Pancreas (tissue), 10 donors: Measurements from ENCODE around the gene TMEM30A. TPM values are rescaled to one million over a fixed set of nuclear protein-coding genes. Genes with fewer than 3 reads are reported as not detected.

ENCODE experiments used
- ATAC-seq, 4 donors: fragments of 200-7000 bp; cut with Tn5 transposase; one replicate each; pipeline versions ENCODE4 v1.8.0 to v1.9.1; 2020; ENCODE audit warnings: mild to moderate bottlenecking in 4 of 4, moderate library complexity in 4 of 4
- DNase-seq, 6 donors: peaks; one replicate each; pipeline ENCODE4 v3.0.0-alpha.2; 2020
- FAIRE-seq: peaks from 2 replicates; lab custom pipeline; 2012; peaks lifted over from hg19 to GRCh38; lab: Jason Lieb, UNC
- H3K27ac ChIP-seq, 4 donors: fragments of 200-600 bp; sonication (generic); 1 replicate in 3 of 4; 2 replicates in 1 of 4; pipeline versions ENCODE4 v1.5.0 to v1.8.0; 2020
- H3K27me3 ChIP-seq, 4 donors: fragments of 200-600 bp; one replicate each; pipeline ENCODE4 v1.8.0; 2021
- H3K36me3 ChIP-seq, 3 donors: fragments of 200-600 bp; sonication (generic) in 1 of 3; one replicate each; pipeline versions ENCODE4 v1.5.0 to v1.8.0; 2020 to 2021
- H3K4me1 ChIP-seq, 3 donors: fragments of 200-600 bp; one replicate each; pipeline ENCODE4 v1.8.0; 2021
- H3K4me3 ChIP-seq, 4 donors: fragments of 200-600 bp; sonication (generic) in 2 of 4; one replicate each; pipeline versions ENCODE4 v1.5.0 to v1.8.0; 2020 to 2021
- H3K9me3 ChIP-seq, 4 donors: fragments of 200-600 bp; one replicate each; pipeline ENCODE4 v1.8.0; 2021
- WGBS, 2 donors: extraction: QIAGEN DNeasy Blood & Tissue Kit; methylation state at CpG; one replicate each; pipeline ENCODE4 v1.1.7; 2013; 5-methylcytosine and 5-hydroxymethylcytosine counted together
- intact Hi-C, 3 donors: fragments of 100-400 bp; cut with DNase I; formaldehyde crosslinking; loops; one replicate each; pipeline versions ENCODE4 v1.11.1 to v1.14.2; 2022
- polyA plus RNA-seq, 2 donors: library from polyadenylated mRNA; stranded (reverse); fragments of 200-250 nt; gene quantifications; one replicate each; pipeline ENCODE4 v1.2.3, GENCODE V29; 2013
- total RNA-seq, 6 donors: library from RNA; stranded (reverse); fragmentation: NEBNext Ultra II Directional in 4 of 6; extraction: Animal tissue kit (Norgen Biotek cat#: 25700) in 4 of 6; gene quantifications; one replicate each; pipeline versions ENCODE4 v1.2.1 to v1.2.4, GENCODE V29; 2021 to 2023
- TF ChIP-seq, protein P1 (sequence below), 4 donors: fragments of 200-600 bp; sonication (generic) in 3 of 4; IDR thresholded peaks; one replicate each; pipeline versions ENCODE4 v1.5.0 to v1.8.0; 2021; ENCODE audit warnings: antibody characterized with exemption in 4 of 4
- donor health status: healthy with polysubstance abuse.
- donor health status: DM: no; HTN: no; CAD: no; lungs with moderate emphysema.
- donor health status: DM: no; HTN: no; CAD: no.
- donor health status: control.
- donor health status: control.
- donor health status: Bipolar disorder and iron deficiency.
- donor health status: DM: yes; HTN: yes; CAD: no.
- donor health status: DM: no; HTN: no; CAD: no.
- donor health status: DM: no; HTN: no; CAD: no.
- donor health status: DM: yes; HTN: yes; CAD: no.

TMEM30A gene
- total and polyA plus RNA-seq, 8 donors, result 21.2 to 85.5 (median 66.5) TPM

DNA sequence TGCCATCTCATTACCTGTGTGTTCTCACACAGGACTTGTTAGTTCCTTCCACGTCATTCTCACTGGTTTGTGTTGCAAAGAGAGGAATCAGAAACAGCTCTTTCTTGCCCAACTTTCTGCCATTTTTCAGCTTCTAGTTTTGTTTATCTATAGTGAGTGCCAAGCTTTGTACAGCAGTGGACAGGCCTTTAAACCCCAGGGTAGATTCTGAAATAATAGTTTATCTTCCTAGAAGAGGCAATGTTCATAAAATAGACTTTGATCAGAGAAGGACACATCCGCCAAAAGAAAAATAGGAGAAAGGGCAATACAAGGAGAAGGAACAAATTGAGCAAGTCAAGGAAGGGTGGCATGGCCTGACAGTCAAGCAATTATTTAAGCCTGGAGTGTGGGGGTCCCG lies 17.7 kb upstream of the TMEM30A start:
- Histone ChIP-seq H3K27ac (no peak overlapping the region), H3K9me3 (no peaks in the 10 kb centered on the region), H3K4me3 (no peak overlapping the region), H3K27me3 (no peaks in the 10 kb centered on the region), H3K36me3 (no peaks in the 10 kb centered on the region), H3K4me1 (no peaks in the 10 kb centered on the region)
- ATAC-seq, result no peak
- WGBS, 2 donors, result 89 to 94% methylated on average over 3 of the region's 3 CpGs
- no peak for DNase-seq
- intact Hi-C loops, result loop anchor here in 1 of 3 donors (10.0 kb wide), 1 partner anchor 223 kb away; no protein-coding TSS in a partner anchor
- no peak for FAIRE-seq
- TF ChIP-seq, protein P1, sequence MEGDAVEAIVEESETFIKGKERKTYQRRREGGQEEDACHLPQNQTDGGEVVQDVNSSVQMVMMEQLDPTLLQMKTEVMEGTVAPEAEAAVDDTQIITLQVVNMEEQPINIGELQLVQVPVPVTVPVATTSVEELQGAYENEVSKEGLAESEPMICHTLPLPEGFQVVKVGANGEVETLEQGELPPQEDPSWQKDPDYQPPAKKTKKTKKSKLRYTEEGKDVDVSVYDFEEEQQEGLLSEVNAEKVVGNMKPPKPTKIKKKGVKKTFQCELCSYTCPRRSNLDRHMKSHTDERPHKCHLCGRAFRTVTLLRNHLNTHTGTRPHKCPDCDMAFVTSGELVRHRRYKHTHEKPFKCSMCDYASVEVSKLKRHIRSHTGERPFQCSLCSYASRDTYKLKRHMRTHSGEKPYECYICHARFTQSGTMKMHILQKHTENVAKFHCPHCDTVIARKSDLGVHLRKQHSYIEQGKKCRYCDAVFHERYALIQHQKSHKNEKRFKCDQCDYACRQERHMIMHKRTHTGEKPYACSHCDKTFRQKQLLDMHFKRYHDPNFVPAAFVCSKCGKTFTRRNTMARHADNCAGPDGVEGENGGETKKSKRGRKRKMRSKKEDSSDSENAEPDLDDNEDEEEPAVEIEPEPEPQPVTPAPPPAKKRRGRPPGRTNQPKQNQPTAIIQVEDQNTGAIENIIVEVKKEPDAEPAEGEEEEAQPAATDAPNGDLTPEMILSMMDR (IDR thresholded peaks at IDR 0.05), result no peak

DNA sequence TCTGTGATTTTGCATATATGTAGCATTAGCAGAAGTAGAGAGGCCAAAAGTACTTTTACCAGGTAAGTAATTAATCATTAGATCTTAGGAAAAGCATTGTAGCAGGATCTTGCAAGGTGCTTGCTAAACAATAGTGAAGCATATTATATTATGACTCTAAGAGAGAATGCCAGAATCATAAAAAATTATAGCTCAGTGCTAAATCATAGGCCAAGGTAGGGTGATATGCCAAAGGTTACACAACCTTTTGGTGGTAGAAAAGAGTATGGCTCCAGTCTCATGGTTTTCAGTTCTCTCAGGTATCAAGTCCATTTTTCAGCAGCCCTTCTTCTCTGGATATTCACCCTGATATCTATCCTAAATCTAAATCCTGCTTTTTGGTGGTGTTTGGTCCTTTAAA lies 16.9 kb upstream of the TMEM30A start:
- Histone ChIP-seq H3K27me3 (no peaks in the 10 kb centered on the region), H3K4me1 (no peaks in the 10 kb centered on the region), H3K4me3 (no peak overlapping the region), H3K27ac (no peak overlapping the region), H3K36me3 (no peaks in the 10 kb centered on the region), H3K9me3 (no peaks in the 10 kb centered on the region)
- TF ChIP-seq, protein P1 (IDR thresholded peaks at IDR 0.05), result no peak
- intact Hi-C loops, result loop anchor here in 1 of 3 donors (10.0 kb wide), 1 partner anchor 223 kb away; no protein-coding TSS in a partner anchor
- ATAC-seq, result no peak
- DNase-seq, result no peak
- FAIRE-seq, result no peak

GRCh38 chr6:75301088-75301487 lies 16.5 kb upstream of the TMEM30A start:
- Histone ChIP-seq H3K36me3 (no peaks in the 10 kb centered on the region), H3K4me3 (no peak overlapping the region), H3K27ac (no peak overlapping the region), H3K9me3 (no peaks in the 10 kb centered on the region), H3K4me1 (no peaks in the 10 kb centered on the region), H3K27me3 (no peaks in the 10 kb centered on the region)
- 89 to 93% methylated on average over 2 of the region's 2 CpGs for WGBS, 2 donors
- TF ChIP-seq, protein P1 (IDR thresholded peaks at IDR 0.05), result no peak
- FAIRE-seq (no peak), DNase-seq (no peak), ATAC-seq (no peak)
- intact Hi-C loops, result loop anchor here in 1 of 3 donors (10.0 kb wide), 1 partner anchor 224 kb away; no protein-coding TSS in a partner anchor

DNA sequence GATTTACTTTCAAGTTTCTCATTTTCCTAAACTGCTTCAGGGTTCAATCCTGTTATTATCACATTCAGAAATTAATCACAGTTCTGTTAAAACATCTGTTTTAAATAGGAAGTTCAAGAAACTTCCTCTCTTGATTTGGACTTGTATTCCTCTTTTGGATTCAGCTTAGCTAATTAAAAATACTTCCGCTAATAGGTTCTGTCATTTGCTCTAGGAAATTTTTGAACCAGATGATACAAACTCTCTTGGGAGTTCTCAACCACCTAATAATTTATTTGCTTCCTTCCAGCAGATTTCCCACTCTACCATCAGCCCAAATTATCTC lies 15.9 kb upstream of the TMEM30A start:
- intact Hi-C loops, result loop anchor here in 1 of 3 donors (10.0 kb wide), 1 partner anchor 224 kb away; no protein-coding TSS in a partner anchor
- Histone ChIP-seq H3K9me3 (no peaks in the 10 kb centered on the region), H3K36me3 (no peaks in the 10 kb centered on the region), H3K4me3 (no peak overlapping the region), H3K27ac (no peak overlapping the region), H3K4me1 (no peaks in the 10 kb centered on the region), H3K27me3 (no peaks in the 10 kb centered on the region)
- no peak for DNase-seq
- no peak for FAIRE-seq
- TF ChIP-seq, protein P1 (IDR thresholded peaks at IDR 0.05), result no peak
- WGBS, 2 donors, result 47 to 48% methylated on average over 1 of the region's 1 CpG
- no peak for ATAC-seq

DNA sequence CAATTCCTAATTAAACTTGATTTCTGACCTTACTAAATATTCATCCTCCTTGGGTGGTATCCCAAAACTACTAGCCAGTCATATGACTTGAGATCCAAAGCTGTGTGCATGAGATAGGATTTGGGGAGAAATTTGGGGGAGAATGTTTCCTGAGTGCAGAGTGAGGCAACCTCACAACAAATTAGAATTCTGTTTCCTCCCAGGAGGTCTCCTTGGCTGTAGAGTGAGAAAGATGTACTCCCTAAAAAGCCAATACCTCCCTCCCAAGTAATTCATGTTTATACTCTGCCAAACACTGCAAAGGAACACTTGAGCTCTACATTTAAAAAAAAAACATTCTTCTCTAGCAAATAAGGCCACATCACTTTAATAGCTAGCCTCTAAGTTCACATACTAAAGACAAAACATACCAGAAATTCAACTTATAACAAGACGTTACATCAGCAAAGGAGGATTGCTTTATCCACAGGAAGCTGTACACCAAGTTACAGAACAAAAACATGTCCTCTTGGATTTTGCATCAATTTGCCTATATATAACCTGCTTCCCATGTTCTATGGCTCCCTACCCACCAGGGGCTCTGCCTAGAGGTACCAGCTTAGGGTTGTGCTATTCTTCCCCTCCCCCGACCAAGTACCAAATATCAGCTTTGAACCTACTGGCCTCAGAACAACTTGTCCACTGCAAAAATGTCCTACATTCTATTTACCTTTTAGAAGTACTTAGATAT lies 15.4 kb upstream of the TMEM30A start:
- Histone ChIP-seq H3K27me3 (no peaks in the 10 kb centered on the region), H3K4me1 (no peaks in the 10 kb centered on the region), H3K27ac (no peak overlapping the region), H3K9me3 (no peaks in the 10 kb centered on the region), H3K36me3 (no peaks in the 10 kb centered on the region), H3K4me3 (no peak overlapping the region)
- TF ChIP-seq, protein P1 (IDR thresholded peaks at IDR 0.05), result no peak
- intact Hi-C loops, result loop anchor here in 1 of 3 donors (10.0 kb wide), 1 partner anchor 225 kb away; no protein-coding TSS in a partner anchor
- WGBS, 2 donors, result 65 to 83% methylated on average over 2 of the region's 2 CpGs
- FAIRE-seq, result no peak
- no peak for DNase-seq
- ATAC-seq, result no peak
